ENCODE measurements around the gene UTS2B.
"Not testable (repeated sequence)": the region's sequence is repeated elsewhere in the genome, so short reads cannot be mapped to it uniquely, and the experiment has no call there.

UTS2B gene

DNA sequence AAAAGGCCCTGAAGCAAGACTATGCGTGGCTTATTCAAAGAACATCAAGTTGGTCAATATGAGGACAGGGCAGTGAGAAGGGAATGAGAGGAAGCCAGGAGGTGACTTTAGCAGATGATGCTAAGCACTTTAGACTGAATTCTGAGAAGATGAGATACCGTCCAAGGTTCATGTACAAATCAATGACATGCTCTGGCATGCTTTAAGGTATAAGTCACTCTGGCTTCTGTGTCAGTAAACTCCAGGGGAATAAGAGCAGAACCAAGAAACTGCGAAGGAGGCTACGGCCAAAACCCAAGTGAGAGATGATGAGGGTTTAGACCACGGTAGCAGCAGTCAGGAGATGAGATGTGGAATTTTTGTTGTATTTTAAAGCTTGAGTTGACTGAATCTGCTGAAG lies 10.0 kb downstream of the UTS2B start:
- no peak for DNase-seq

- DNase-seq = no peak
These were observed 13.3 kb downstream of the UTS2B start for GRCh38 chr3:191316876-191317603.

- DNase-seq = no peak
These were observed 16.1 kb downstream of the UTS2B start for GRCh38 chr3:191314109-191314728.

- DNase-seq = no peak
These were observed 17.0 kb downstream of the UTS2B start for GRCh38 chr3:191313296-191313695.

DNA sequence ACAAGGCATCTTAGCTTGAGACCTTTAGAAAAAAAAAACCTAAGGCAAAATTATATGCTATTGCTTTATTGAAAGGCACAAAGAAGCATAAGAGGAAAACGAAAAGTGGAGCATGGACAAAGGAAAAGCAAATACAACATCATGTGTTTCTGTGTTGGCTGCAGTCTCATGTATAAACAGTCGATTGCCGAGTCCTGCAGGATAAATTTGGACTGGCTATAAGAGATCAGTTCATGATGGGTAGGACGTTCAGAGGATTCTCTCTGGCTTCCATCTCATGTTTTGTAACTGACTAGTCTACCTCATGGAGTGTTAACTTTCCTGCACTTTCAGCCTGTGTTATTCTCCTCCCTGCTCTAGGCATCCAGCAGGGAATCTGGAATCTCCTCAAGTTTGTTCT lies 23.0 kb downstream of the UTS2B start:
- no peak for DNase-seq

DNA sequence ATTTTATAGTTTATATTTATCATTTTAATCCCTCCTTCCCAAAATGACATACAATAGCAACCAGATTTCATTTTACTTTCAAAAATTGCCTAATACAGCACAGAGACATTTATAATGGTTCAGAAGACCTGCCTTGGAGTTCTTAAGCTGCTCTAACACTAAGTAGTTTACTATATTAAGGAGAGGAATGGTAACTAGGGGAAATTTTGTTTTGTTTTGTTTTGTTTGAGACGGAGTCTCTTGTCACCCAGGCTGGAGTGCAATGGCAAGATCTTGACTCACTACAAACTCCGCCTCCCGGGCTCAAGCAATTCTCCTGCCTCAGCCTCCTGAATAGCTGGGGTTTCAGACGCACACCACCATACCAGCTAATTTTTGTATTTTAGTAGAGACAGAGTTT lies 23.9 kb downstream of the UTS2B start:
- no peak for DNase-seq

GRCh38 chr3:191303596-191303995 lies 26.7 kb downstream of the UTS2B start:
- DNase-seq = no peak

DNA sequence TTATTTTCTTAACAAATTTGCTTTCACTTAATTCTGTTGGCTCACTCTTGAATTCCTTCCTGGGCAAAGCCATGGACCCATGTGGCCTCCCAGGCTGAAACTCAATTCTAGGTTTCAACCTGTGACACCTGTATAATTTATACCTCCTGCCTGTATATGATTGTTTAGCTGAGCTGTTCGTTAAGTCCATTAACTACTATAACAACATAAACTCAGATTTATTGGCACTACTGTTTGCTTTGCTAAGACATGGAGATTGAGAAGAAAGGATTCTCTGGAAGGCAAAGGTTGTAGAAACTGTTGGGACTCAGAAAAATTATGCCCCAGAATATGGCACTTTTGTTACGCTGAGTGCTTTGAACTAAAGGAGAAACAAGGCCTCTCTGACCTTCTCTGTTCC lies 27.9 kb downstream of the UTS2B start:
- DNase-seq = no peak

DNA sequence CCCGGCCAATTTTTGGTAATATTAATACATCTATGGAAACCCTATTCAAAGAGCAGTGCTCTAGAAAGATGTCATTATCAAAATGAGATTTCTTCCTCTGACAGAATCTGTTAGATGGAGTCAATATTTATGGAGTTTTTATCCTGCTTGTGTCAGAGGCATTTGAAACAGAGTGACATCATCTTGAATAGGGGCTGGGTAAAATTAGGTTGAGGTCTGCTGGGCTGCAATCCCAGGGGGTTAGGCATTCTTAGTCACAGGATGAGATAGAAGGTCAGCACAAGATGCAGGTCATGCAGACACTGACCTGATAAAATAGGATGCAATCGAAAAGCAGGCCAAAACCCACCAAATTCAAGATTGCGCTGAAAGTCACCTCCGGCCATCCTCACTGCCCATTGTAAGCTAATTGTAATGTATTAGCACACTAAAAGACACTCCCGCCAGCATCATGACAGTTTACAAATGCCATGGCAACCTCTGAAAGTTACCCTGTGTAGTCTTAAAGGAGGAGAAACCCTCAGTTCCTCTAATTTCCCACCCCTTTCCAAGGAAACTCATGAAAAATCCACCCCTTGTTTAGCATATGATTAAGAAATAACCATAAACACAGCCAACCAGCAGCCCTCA lies 28.4 kb downstream of the UTS2B start:
- no peak for DNase-seq

DNA sequence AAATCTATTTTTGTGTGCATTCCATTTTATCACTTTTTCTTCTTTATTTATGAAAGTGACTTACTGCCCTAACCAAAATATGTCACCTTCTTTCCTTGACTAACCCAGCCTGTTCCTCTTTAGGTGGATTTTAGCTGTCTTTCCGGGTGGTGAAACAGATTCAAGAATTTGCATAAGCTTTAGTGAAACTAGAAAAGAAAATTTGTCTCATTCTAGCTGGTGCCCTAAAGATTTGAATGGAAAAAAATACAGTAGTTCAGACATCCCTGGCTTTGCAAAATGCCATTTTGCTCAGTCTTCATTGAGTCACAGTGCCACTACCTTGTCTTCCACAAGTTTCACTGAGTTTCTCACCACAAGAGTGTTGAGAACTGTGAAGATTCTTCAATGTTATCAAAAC lies 29.3 kb downstream of the UTS2B start:
- no peak for DNase-seq

- DNase-seq = no peak
These were observed 29.9 kb downstream of the UTS2B start for GRCh38 chr3:191300422-191300821.

DNA sequence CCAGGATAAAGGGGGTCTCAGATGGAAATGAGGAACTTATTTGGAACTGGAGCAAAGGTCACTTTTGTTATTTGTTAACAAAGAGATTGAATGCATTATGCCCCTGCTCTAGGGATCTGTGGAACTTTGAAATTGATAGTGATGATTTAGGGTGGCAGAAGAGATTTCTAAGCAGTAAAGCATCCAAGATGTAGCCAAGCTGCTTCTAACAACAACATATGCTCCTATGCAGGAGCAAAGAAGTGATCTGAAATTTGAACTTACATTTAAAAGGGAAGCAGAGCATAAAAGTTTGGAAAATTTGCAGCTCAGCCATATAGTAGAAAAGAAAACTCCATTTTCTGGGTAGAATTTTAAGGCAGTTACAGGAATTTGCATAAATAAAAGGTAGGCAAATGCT lies 31.5 kb downstream of the UTS2B start:
- DNase-seq = no peak

GRCh38 chr3:191296041-191296541 lies 34.2 kb downstream of the UTS2B start:
- no peak for DNase-seq

DNA sequence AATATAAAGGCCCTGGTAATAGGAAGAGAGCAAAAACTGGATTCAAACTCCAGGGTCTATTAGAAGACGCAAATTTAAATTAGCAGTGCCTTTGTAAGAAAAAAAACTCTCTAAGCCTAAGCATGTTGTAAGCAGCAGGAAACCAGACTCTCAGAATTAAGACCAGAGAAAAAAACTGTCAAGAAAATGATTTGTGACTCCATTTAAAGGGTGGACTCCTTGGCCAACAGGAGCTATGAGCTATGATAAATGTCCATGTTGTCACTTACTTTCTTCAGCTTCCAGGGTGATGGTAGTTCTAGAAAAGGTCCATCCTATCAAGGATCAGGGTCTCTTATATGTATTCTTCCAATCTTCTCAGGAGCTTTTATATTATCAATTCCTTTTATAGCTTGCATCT lies 36.0 kb downstream of the UTS2B start:
- DNase-seq = no peak

DNA sequence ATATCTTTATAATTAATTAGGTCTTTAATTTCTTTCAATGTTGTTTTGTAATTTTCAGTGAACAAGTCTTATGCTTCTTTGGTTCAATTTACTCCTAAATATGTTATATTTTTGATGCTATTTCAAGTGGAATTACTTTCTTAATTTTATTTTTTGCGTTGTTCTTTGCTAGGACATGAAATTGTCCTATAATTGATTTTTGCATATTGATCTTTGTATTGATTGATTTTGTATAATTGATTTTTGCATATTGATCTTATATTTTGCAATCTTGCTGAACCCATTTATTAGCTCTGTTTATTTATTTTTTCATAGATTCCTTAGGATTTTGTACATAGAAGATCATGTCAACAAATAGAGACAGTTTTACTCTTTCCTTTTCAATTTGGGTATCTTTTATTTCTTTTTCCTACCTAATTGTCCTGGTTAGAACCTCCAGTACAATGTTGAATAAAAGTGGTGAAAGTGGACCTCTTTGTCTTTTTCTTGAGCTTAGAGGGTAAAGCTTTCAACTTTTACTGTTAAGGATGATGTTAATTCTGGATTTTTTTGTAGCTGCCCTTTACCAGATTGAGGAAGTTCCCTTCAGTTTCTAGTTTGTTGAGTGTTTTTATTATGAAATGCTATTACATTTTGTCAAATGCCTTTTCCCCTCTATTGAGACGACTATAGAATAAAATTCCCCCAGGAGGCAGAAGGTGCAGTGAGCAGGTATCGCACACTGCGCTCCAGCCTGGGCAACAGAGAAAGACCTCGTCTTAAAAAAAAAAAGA lies 37.9 kb downstream of the UTS2B start:
- no peak for DNase-seq

- DNase-seq = no peak
These were observed 39.9 kb downstream of the UTS2B start for GRCh38 chr3:191290311-191291025.

- DNase-seq = no peak
These were observed 46.9 kb downstream of the UTS2B start for GRCh38 chr3:191283400-191283799.

DNA sequence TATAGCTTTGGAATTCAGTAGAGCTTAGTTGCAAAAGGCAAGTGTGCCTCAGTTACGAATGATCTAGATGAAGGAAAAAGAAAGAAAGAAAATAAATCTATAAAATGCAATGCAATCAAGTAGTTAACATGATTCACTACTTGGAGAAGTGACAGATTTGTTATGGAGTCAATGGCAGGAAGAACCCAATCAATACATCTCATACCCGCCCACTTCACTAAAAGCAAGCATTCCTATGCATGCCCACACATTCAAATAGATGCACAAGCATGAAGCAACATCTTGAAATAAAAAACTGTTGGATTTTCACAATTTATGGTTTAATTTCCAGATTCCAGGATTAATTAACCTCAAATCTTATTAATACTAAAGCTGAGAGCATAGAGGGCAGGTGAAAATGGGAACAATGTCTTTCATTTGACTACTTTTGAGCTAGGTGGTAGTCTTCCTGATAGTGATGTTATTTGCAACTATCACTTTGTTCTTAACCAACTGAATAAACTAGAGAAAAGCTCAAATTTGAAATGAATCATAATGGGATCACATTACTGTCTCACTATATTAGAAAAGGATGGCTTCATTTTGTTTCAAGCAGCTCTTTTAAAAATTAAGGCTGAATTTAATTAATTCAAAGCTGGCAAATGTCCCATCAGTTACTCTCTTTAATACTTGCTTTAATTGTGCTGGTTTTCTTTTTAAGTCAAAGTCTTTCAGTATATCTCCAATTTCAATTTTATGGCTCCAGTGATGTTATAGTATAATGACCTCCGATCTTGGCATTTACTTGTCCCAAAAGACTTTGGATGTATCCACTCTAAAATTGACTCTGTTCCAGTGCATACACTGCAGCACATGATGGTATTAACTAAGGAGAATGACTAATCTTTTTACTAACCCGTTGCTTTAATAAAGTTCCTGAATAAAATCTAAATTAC lies 47.8 kb downstream of the UTS2B start:
- DNase-seq = no peak

DNA sequence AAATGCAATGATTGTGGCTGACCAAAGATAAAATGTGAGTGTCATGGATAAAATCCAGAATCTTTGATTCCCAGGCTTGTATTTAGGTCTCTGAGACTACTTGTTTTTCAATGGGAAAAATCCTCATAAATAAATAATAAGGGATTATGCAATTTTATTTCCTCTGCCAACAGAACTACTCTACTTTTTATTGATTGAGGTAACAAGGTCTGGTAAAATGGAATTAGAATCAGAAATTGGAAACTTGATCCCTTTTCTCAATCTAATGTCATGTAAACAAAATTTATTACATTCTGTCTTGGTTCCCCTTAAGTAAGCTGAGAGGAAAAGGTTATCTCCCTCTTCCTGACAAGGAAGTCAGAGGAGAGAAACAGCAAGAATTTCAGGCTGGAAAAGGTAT lies 49.4 kb downstream of the UTS2B start:
- no peak for DNase-seq

DNA sequence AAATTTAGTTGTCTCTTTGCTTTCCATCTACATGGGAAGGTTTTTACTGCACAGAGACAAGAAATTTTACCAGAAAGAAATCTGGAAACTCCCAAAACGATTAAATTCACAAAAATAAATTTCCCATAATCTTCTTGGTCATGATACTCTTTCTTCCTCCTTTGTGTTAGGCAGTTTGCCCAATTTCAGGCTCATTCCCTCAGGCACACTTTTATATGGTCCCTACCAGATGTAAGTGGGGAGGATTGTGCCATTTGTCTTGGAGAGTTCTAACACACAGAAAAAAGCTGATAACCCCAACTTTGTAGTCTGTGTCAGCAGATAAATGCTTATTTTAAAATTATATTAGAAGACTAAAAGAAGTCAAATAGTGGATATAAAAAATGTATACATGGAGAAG lies 50.2 kb downstream of the UTS2B start:
- DNase-seq = no peak

DNA sequence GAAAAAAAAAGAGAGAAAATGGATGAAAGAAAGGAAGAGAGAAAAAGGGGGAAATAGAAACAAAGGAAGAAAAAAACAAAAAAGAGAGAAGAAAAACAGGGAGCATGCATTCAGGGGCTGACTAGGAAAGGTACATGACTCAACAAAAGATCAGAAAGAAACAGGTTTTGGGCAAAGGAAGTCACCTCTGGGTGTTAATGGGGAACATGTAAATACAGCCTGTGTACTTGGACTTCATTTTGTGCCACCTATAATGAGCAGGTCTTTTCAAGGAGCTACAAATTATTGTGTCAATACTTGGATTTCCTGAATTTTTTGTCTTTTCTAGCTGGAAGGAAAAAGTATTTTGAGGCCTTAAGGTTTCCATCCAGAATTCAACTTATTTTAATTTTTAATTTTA lies 54.6 kb downstream of the UTS2B start:
- DNase-seq = no peak

DNA sequence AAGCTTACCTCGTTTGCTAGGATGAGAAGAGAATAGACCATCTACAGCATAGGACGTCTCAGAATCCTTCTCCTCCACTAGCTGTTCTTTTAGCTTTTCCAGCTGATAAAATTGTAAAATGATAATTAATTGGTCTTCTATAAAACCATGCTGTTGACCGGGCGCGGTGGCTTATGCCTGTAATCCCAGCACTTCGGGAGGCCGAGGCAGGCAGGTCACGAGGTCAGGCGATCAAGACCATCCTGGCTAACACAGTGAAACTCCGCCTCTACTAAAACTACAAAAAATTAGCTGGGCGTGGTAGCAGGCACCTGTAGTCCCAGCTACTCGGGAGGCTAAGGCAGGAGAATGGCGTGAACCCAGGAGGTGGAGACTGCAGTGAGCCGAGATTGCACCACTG lies 55.1 kb downstream of the UTS2B start:
- not testable (repeated sequence) for DNase-seq
